Lower leg skin (tissue), 3 donors: ENCODE results near the gene ZNF383.
"Not testable (repeated sequence)": the region's sequence is repeated elsewhere in the genome, so short reads cannot be mapped to it uniquely, and the experiment has no call there.

ENCODE experiments used
- POLR2A ChIP-seq, 2 donors: fragments of 450-650 bp; IDR thresholded peaks; one replicate each; pipeline ENCODE4 v1.6.1; 2016 to 2017; ENCODE audit warnings: antibody characterized with exemption in 2 of 2, mild to moderate bottlenecking in 1 of 2, moderate library complexity in 1 of 2
- TF ChIP-seq, protein P1 (sequence below), 3 donors: fragments of 450-650 bp; IDR thresholded peaks; one replicate each; pipeline ENCODE4 v1.5.1; 2016; ENCODE audit warnings: antibody characterized with exemption in 3 of 3, mild to moderate bottlenecking in 3 of 3, moderate library complexity in 2 of 3

DNA sequence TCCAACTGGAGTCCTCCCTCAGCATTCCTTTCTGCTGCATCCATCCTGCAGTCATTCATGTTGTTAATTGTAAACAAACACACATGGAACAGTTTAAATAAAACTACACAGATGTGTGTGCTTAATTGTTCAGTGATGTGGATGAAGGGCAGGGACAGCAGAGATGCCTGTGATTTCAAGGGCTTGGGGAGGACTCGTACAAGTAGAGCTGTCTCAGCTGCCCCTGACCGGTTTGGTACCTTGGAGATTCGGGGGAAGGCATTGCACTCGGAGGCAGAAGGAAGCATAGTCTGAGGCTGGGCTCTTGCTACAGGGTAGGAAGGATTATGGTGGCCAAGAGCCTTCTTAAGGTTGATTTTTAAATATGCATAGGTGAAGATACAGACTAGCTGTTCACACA lies 49.7 kb downstream of the ZNF383 start:
- TF ChIP-seq, protein P1, sequence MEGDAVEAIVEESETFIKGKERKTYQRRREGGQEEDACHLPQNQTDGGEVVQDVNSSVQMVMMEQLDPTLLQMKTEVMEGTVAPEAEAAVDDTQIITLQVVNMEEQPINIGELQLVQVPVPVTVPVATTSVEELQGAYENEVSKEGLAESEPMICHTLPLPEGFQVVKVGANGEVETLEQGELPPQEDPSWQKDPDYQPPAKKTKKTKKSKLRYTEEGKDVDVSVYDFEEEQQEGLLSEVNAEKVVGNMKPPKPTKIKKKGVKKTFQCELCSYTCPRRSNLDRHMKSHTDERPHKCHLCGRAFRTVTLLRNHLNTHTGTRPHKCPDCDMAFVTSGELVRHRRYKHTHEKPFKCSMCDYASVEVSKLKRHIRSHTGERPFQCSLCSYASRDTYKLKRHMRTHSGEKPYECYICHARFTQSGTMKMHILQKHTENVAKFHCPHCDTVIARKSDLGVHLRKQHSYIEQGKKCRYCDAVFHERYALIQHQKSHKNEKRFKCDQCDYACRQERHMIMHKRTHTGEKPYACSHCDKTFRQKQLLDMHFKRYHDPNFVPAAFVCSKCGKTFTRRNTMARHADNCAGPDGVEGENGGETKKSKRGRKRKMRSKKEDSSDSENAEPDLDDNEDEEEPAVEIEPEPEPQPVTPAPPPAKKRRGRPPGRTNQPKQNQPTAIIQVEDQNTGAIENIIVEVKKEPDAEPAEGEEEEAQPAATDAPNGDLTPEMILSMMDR (IDR thresholded peaks at IDR 0.05) = not testable (repeated sequence)
- not testable (repeated sequence) for TF ChIP-seq POLR2A (IDR thresholded peaks at IDR 0.05)
